LNCaP clone FGC (cell line): Measurements from ENCODE around the gene DPF3.

Source experiments
- DNase-seq: peaks from one replicate; pipeline ENCODE4 v3.0.0-alpha.2; 2011; ENCODE audit warnings: low read depth
- H3K4me3 ChIP-seq: 2 replicates; pipeline ENCODE4 v1.5.1; 2011; ENCODE audit warnings: mild to moderate bottlenecking, low read depth, low read length, control low read depth
- CTCF ChIP-seq: IDR thresholded peaks from 2 replicates; pipeline ENCODE4 v1.5.1; 2012; ENCODE audit warnings: mild to moderate bottlenecking; ENCODE audit not compliant: control insufficient read depth, insufficient read depth; ENCODE audit errors: extremely low read depth

Gene DPF3

GRCh38 chr14:72638021-72638420 is 255.9 kb downstream of the DPF3 start:
- no peak for TF ChIP-seq CTCF
- no peak for DNase-seq
- no peak overlapping the region for H3K4me3 ChIP-seq

- TF ChIP-seq CTCF: no peak
- no peak overlapping the region for H3K4me3 ChIP-seq
Observed at GRCh38 chr14:72636871-72637270, 257.0 kb downstream of the DPF3 start.

GRCh38 chr14:72636094-72636493 is 257.8 kb downstream of the DPF3 start:
- no peak for DNase-seq
- H3K4me3 ChIP-seq: no peak overlapping the region
- no peak for TF ChIP-seq CTCF

More at GRCh38 chr14:72636871-72637270, 257.0 kb downstream of the DPF3 start:
- DNase-seq: no peak

- no peak for DNase-seq
- H3K4me3 ChIP-seq: no peak overlapping the region
- TF ChIP-seq CTCF: no peak
Observed at GRCh38 chr14:72634691-72635616, 258.9 kb downstream of the DPF3 start.

GRCh38 chr14:72633551-72633950 is 260.4 kb downstream of the DPF3 start:
- TF ChIP-seq CTCF: no peak
- no peak for DNase-seq
- no peak overlapping the region for H3K4me3 ChIP-seq

GRCh38 chr14:72632727-72633126 is 261.2 kb downstream of the DPF3 start:
- no peak for DNase-seq
- H3K4me3 ChIP-seq: no peak overlapping the region
- TF ChIP-seq CTCF: no peak

GRCh38 chr14:72631401-72631800 is 262.5 kb downstream of the DPF3 start:
- DNase-seq: no peak
- no peak overlapping the region for H3K4me3 ChIP-seq
- TF ChIP-seq CTCF: no peak
